Stimulated activated naive B cell treated with anti-CD40 and anti-IgM and Interleukin-4, amounts not matched to agents 10 μg/mL and 1 μg/mL and 100 μg/mL, for 72 hours (primary cell): ENCODE data around the gene RAB40C.

Source experiments
- ATAC-seq, 2 donors: fragments of 150-1000 bp; cut with Tn5 transposase; replicated peaks; 2 replicates each; pipeline ENCODE4 v1.10.0; 2021; ENCODE audit warnings: moderate library complexity in 1 of 2
- DNase-seq: peaks from one replicate; pipeline ENCODE4 v3.0.0; 2021
- H3K27ac Mint-ChIP-seq: one replicate; pipeline ENCODE4 v1.8.0; 2022; ENCODE audit warnings: mild to moderate bottlenecking, mixed read lengths
- H3K27me3 Mint-ChIP-seq, 2 donors: one replicate each; pipeline ENCODE4 v1.8.0; 2022; ENCODE audit warnings: mixed read lengths in 2 of 2
- H3K36me3 Mint-ChIP-seq, 2 donors: one replicate each; pipeline ENCODE4 v1.8.0; 2022; ENCODE audit warnings: mixed read lengths in 2 of 2, mild to moderate bottlenecking in 1 of 2
- H3K4me1 Mint-ChIP-seq, 2 donors: one replicate each; pipeline ENCODE4 v1.8.0; 2022; ENCODE audit warnings: mixed read lengths in 2 of 2, mild to moderate bottlenecking in 1 of 2
- H3K4me3 Mint-ChIP-seq, 2 donors: one replicate each; pipeline ENCODE4 v1.8.0; 2022; ENCODE audit warnings: mild to moderate bottlenecking in 2 of 2, mixed read lengths in 2 of 2, moderate library complexity in 1 of 2
- H3K9me3 Mint-ChIP-seq, 2 donors: one replicate each; pipeline ENCODE4 v1.8.0; 2022; ENCODE audit warnings: mixed read lengths in 2 of 2, mild to moderate bottlenecking in 1 of 2

Gene RAB40C

GRCh38 chr16:666572-666971, 76.7 kb downstream of the RAB40C start:
- Mint-ChIP-seq H3K36me3 (peaks cover 12 to 21% of the 10 kb centered on the region in 2 donors), H3K9me3 (no peaks in the 10 kb centered on the region), H3K27me3 (no peaks in the 10 kb centered on the region), H3K27ac (peak overlapping the region; percentile 42), H3K4me3 (peak overlapping the region in 1 of 2 donors; percentile 3), H3K4me1 (peaks cover 7 to 25% of the 10 kb centered on the region in 2 donors)
- no peak for ATAC-seq
- no peak for DNase-seq

- DNase-seq (no peak), ATAC-seq (no peak)
- H3K27me3 Mint-ChIP-seq, result no peaks in the 10 kb centered on the region
- no peaks in the 10 kb centered on the region for H3K9me3 Mint-ChIP-seq
- H3K4me3 Mint-ChIP-seq, result peak overlapping the region; percentile 86 to 87
- H3K4me1 Mint-ChIP-seq, result peaks cover 7 to 22% of the 10 kb centered on the region in 2 donors
- peaks cover 12 to 25% of the 10 kb centered on the region in 2 donors for H3K36me3 Mint-ChIP-seq
- peak overlapping the region; percentile 90 for H3K27ac Mint-ChIP-seq
These were observed 77.4 kb downstream of the RAB40C start for GRCh38 chr16:667113-667779.

DNA sequence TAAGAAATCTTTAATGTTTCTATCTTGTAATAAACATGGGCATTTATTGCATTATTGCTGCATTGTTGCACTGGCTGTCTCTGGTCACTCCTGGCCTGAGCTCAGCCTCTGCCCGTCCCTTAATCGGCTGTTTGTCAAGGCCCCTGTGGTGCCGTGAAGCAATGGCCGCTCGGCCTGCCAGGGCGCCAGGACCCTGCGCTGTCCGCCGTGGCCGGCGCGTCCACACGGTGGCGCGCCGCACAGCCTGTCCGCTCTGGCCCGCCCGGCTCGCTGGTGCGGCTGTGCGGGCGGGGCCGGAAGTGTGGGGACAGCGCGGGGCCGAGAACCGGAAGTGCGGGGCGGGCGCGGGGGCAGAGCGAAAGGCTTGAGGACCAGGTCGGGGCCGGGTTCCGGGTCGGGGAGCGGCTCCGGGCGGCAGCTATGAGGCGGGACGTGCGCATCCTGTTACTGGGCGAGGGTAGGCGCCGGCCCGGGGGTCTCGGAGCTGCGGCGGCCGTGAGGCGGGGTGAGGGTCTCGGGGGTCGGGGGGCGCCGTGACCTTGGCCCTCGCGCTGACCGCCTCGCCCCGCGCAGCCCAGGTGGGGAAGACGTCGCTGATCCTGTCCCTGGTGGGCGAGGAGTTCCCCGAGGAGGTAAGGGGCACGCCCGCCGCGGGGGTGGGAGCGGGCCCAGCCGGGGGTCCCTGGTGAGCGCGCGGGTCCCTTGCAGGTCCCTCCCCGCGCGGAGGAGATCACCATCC, 78.1 kb downstream of the RAB40C start, which contains the start of gene RHOT2:
Gene RHOT2 (plus strand): TSS at position 353 of the 739 bp plus-strand sequence. CDS start 68 bp downstream, at position 421.
- Mint-ChIP-seq H3K4me1 (peaks cover 7 to 22% of the 10 kb centered on the region in 2 donors), H3K27ac (peak within 1 kb of the TSS; percentile 90), H3K36me3 (peaks cover 12 to 28% of the 10 kb centered on the region in 2 donors), H3K4me3 (peak within 1 kb of the TSS; percentile 86 to 87), H3K9me3 (no peaks in the 10 kb centered on the region), H3K27me3 (no peaks in the 10 kb centered on the region)
- DNase-seq (peak; percentile 93), ATAC-seq (peak; percentile 98 to 99)

GRCh38 chr16:668519-669171, 78.8 kb downstream of the RAB40C start:
- Mint-ChIP-seq H3K27ac (peak overlapping the region; percentile 87), H3K9me3 (no peaks in the 10 kb centered on the region), H3K4me1 (peaks cover 7 to 22% of the 10 kb centered on the region in 2 donors), H3K36me3 (peaks cover 14 to 31% of the 10 kb centered on the region in 2 donors), H3K27me3 (no peaks in the 10 kb centered on the region), H3K4me3 (peak overlapping the region; percentile 86 to 87)
- ATAC-seq (peak; percentile 8 to 15), DNase-seq (no peak)

GRCh38 chr16:669666-670065, 79.8 kb downstream of the RAB40C start:
- H3K4me3 Mint-ChIP-seq, result peak overlapping the region; percentile 62 to 86
- H3K4me1 Mint-ChIP-seq, result peaks cover 7 to 22% of the 10 kb centered on the region in 2 donors
- ATAC-seq, result no peak
- H3K36me3 Mint-ChIP-seq, result peaks cover 18 to 36% of the 10 kb centered on the region in 2 donors
- H3K27me3 Mint-ChIP-seq, result peaks cover 0 to under 1% of the 10 kb centered on the region in 2 donors
- no peak for DNase-seq
- no peak overlapping the region for H3K27ac Mint-ChIP-seq
- no peaks in the 10 kb centered on the region for H3K9me3 Mint-ChIP-seq

DNA sequence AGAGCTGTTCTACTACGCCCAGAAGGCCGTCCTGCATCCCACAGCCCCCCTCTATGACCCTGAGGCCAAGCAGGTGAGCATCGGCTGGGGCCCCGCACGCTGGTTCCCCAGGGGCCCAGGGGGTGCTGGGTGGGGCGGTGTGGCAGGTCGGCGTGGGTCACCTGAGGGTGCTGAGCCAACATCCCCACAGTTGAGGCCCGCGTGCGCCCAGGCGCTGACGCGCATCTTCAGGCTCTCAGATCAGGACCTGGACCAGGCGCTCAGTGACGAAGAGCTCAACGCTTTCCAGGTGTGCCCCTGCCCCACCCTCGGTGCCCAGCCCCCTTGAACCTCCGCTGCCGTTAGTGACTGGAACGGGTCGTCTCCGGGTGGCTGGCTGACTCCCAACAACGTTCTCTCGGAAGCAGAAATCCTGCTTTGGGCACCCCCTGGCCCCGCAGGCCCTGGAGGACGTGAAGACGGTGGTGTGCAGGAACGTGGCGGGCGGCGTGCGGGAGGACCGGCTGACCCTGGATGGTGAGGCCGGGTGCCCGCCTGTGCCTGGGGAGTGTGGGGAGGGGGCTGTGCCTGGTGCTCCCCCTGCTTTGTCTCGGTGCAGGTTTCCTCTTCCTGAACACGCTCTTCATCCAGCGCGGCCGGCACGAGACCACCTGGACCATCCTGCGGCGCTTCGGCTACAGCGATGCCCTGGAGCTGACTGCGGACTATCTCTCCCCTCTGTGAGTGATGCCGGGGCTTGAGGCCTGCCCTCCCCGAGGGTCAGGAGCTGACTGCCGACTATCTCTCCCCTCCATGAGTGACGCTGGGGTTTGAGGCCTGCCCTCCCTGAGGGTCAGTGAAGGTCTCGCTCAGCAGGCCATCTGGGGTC, 80.9 kb downstream of the RAB40C start:
- H3K36me3 Mint-ChIP-seq, result peaks cover 21 to 41% of the 10 kb centered on the region in 2 donors
- H3K27ac Mint-ChIP-seq, result no peak overlapping the region
- ATAC-seq, result no peak

DNA sequence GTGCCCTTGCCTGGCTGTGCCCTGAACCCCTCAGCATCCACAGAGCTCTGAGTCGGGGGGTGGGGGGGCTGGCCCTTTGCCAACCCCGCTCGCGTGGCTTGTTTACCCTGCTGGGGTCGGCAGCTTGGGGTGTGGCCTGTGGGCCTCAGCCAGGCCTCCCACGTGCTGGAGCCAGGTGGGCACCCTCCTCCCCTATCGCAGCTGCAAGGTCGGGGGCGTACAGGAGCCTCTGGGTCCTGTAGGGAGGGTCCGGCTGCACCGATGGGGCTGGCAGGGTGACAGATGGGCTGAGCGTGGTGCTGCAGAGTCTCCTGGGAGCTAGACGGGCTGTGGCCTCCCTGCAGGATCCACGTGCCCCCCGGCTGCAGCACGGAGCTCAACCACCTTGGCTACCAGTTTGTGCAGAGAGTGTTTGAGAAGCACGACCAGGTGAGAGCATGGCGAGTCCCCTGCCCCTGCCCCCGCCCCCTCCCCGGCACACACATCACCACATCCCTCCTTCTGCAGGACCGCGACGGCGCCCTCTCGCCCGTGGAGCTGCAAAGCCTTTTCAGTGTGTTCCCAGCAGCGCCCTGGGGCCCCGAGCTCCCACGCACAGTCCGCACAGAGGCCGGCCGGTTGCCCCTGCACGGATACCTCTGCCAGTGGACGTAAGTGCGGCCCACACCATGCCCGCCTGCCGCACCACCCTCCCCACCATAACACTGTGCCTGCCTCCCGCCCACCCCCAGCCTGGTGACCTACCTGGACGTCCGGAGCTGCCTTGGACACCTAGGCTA, 81.7 kb downstream of the RAB40C start:
- peaks cover 15 to 31% of the 10 kb centered on the region in 2 donors for H3K4me1 Mint-ChIP-seq
- no peaks in the 10 kb centered on the region for H3K9me3 Mint-ChIP-seq
- H3K27ac Mint-ChIP-seq, result no peak overlapping the region
- peaks cover 21 to 41% of the 10 kb centered on the region in 2 donors for H3K36me3 Mint-ChIP-seq
- ATAC-seq, result no peak
- DNase-seq, result no peak
- H3K4me3 Mint-ChIP-seq, result no peak overlapping the region
- H3K27me3 Mint-ChIP-seq, result peaks cover 8 to 9% of the 10 kb centered on the region in 2 donors

More for the DNA sequence above, 80.9 kb downstream of the RAB40C start:
- H3K9me3 Mint-ChIP-seq, result no peaks in the 10 kb centered on the region
- H3K4me1 Mint-ChIP-seq, result peaks cover 14 to 31% of the 10 kb centered on the region in 2 donors
- no peak for DNase-seq
- H3K4me3 Mint-ChIP-seq, result no peak overlapping the region
- H3K27me3 Mint-ChIP-seq, result peaks cover 7 to 9% of the 10 kb centered on the region in 2 donors

DNA sequence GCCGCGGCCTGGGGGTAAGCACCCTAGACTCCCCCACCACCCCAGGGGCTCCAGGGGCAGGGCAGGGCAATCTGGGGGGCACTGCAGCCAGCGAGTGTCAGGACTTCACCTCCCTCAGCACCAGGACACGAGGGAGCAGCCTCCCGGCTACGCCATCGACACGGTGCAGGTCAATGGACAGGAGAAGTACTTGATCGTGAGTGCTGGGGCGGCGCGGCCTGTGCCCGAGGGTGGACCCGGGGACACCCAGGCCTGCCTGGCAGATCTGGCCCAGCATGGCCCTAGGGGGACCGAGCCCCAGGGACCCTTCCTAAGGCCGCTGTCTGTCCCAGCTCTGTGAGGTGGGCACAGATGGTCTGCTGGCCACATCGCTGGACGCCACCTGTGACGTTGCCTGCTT, 82.5 kb downstream of the RAB40C start:
- Mint-ChIP-seq H3K36me3 (peaks cover 21 to 41% of the 10 kb centered on the region in 2 donors), H3K4me3 (no peak overlapping the region), H3K27ac (no peak overlapping the region), H3K4me1 (peaks cover 17 to 31% of the 10 kb centered on the region in 2 donors), H3K27me3 (peaks cover 13 to 17% of the 10 kb centered on the region in 2 donors), H3K9me3 (no peaks in the 10 kb centered on the region)
- ATAC-seq (no peak), DNase-seq (no peak)

DNA sequence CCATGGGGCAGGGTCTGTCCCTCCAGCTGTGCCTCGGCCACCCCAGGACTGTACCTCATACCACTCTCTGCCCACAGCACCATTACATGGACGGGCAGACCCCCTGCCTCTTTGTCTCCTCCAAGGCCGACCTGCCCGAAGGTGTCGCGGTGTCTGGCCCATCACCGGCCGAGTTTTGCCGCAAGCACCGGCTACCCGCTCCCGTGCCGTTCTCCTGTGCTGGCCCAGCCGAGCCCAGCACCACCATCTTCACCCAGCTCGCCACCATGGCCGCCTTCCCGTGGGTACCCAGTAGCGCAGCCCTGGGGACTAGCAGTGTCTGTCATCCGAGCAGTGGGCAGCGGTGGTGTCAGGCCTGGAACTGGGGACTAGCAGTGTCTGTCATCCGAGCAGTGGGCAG, 83.0 kb downstream of the RAB40C start:
- no peak overlapping the region for H3K4me3 Mint-ChIP-seq
- no peak for DNase-seq
- peaks cover 13 to 22% of the 10 kb centered on the region in 2 donors for H3K27me3 Mint-ChIP-seq
- H3K4me1 Mint-ChIP-seq, result peaks cover 15 to 26% of the 10 kb centered on the region in 2 donors
- no peak for ATAC-seq
- H3K27ac Mint-ChIP-seq, result no peak overlapping the region
- no peaks in the 10 kb centered on the region for H3K9me3 Mint-ChIP-seq
- H3K36me3 Mint-ChIP-seq, result peaks cover 21 to 41% of the 10 kb centered on the region in 2 donors

DNA sequence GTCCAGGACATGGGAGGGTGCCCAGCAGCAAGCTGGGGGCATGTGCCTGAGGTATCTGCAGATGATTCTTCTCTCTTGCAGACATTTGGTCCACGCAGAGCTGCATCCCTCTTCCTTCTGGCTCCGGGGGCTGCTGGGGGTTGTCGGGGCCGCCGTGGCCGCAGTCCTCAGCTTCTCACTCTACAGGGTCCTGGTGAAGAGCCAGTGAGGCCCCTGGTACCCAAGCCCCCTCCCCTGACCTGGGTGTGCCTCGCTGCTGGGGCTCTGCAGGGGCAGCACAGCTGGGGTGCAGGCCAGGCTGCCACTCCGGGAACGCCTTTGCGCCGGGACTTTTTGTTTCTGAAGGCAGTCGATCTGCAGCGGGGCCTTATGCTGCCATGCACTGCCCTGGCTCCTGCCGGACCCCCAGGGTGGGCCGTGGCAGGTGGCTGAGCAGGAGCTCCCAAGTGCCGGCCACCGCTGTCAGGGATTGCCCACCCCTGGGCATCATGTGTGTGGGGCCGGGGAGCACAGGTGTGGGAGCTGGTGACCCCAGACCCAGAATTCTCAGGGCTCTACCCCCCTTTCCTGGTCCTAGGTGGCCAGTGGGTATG, 83.6 kb downstream of the RAB40C start:
- Mint-ChIP-seq H3K4me1 (peaks cover 16 to 25% of the 10 kb centered on the region in 2 donors), H3K4me3 (no peak overlapping the region), H3K9me3 (no peaks in the 10 kb centered on the region), H3K27me3 (peaks cover 13 to 25% of the 10 kb centered on the region in 2 donors), H3K36me3 (peaks cover 21 to 41% of the 10 kb centered on the region in 2 donors), H3K27ac (no peak overlapping the region)
- DNase-seq, result no peak
- ATAC-seq, result no peak

- Mint-ChIP-seq H3K27me3 (peaks cover 13 to 25% of the 10 kb centered on the region in 2 donors), H3K4me1 (peaks cover 15 to 25% of the 10 kb centered on the region in 2 donors), H3K27ac (no peak overlapping the region), H3K36me3 (peaks cover 15 to 41% of the 10 kb centered on the region in 2 donors), H3K4me3 (no peak overlapping the region), H3K9me3 (no peaks in the 10 kb centered on the region)
- no peak for DNase-seq
- ATAC-seq, result no peak
These were observed 84.5 kb downstream of the RAB40C start for GRCh38 chr16:674214-674881.
